ENCODE measurements around the gene MLPH.
A peak's percentile ranks its signal among the peaks of the same experiment; 100 is the strongest.
"Not testable (repeated sequence)": the region's sequence is repeated elsewhere in the genome, so short reads cannot be mapped to it uniquely, and the experiment has no call there.

The MLPH gene

GRCh38 chr2:237459226-237459625 lies 27.8 kb upstream of the MLPH start:
- DNase-seq = no peak

- no peak for DNase-seq
Observed at GRCh38 chr2:237459741-237460174, 27.3 kb upstream of the MLPH start.

DNA sequence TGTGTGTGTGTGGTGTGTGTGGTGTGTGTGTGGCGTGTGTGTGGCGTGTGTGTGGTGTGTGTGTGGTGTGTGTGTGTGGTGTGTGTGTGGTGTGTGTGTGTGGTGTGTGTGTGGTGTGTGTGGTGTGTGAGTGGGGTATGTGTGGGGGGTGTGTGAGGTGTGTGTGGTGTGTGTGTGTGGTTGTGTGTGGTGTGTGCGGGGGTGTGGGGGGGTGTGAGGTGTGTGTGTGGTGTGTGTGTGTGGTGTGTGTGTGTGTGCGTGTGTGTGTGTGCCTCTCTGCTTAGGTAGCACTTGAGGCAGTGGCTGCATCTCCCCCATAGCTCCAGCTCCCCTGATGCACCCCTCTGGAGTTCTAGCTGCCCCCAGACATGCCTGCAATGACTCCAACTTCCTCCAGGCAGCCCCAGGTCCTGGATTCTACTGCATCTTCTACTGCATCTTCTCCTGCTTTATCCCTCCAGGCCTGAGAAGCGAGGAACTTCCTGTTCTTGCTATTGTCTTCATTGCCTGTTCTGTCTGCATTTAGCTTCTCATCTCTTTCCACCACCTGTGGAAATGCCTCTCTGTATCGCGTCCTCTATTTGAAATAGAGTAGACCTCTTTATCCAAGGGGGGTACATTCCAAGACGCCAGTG lies 22.2 kb upstream of the MLPH start:
- DNase-seq = no peak

DNA sequence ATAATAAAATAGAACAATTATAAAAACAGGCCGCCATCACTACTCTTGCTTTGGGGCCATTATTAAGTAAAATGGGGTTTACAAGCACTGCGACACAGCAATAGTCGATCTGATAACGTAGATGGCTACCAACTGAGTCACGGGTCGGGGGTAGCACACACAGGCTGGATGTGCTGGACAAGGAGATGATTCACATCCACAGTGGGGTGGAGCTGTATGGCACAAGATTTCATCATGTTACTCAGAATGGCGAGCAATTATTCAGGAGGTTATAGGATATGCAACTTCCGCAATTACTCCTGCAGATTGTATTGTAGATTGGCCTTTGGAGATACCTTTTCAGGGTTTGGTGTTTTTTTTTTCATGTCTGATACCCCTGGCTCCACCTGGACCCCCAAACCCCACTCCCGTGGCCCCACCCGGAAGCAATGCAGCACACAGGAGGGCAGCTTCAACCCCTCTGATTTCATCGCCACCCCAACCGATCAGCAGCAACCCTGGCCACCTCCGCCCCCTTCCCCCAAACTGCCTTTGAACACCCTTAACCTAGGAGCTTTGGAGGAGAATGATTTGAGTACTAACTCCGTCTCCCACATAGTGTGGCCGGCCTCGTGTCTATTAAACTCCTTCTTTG lies 21.4 kb upstream of the MLPH start:
- DNase-seq = no peak

GRCh38 chr2:237466211-237466610 lies 20.8 kb upstream of the MLPH start:
- no peak for DNase-seq

GRCh38 chr2:237467447-237468179 lies 19.4 kb upstream of the MLPH start:
- DNase-seq = no peak

- DNase-seq = not testable (repeated sequence)
Observed at GRCh38 chr2:237469410-237469809, 17.6 kb upstream of the MLPH start.

DNA sequence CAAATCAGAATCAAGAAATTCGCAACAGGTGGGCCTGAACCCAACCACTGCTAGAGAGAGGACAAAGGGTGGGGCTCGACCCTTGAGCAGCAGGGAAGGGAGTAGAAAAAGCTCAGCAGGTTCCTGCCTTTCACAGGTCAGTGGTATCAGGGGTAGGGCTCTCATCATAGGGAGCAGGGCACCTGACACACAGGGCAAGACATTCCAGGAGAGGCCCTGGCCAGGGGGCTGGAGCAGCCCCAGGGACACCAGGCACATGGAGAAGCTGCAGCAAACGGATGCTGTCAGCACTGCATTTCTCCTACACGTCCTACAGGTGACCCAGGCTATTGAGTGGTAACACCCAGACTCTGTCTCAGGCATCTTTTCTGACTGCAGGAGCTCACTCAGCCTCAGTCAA lies 17.2 kb upstream of the MLPH start:
- DNase-seq = no peak

- DNase-seq = no peak
Observed at GRCh38 chr2:237470914-237471313, 16.1 kb upstream of the MLPH start.

GRCh38 chr2:237471438-237472186 lies 15.4 kb upstream of the MLPH start:
- peak; percentile 22 to 37 for DNase-seq

DNA sequence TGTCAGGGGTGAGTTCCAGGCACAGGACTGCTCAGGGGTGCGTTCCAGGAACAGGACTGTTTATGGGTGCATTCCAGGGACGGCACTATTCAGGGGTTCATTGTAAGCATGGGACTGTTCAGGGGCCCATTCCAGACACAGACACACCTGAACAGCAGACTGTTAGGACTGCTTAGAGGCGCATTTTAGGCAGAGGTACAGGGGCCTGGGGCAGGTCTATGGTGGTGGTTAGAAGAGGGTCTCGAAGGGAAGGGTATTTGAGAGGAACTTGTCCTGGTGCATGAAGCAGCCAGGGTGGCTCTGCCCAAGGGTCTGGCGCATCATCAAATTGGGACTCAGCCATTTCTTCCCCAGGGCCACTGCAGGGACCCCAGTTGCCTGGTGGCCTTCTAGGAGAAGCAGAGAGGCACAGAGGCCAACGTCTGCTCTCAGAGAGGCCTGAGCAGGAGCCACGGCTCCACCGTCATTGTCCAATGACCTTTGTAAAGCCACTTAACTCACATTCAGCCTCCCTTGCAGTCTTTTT lies 14.8 kb upstream of the MLPH start:
- no peak for DNase-seq

- DNase-seq = no peak
Observed at GRCh38 chr2:237472909-237473877, 13.9 kb upstream of the MLPH start.

DNA sequence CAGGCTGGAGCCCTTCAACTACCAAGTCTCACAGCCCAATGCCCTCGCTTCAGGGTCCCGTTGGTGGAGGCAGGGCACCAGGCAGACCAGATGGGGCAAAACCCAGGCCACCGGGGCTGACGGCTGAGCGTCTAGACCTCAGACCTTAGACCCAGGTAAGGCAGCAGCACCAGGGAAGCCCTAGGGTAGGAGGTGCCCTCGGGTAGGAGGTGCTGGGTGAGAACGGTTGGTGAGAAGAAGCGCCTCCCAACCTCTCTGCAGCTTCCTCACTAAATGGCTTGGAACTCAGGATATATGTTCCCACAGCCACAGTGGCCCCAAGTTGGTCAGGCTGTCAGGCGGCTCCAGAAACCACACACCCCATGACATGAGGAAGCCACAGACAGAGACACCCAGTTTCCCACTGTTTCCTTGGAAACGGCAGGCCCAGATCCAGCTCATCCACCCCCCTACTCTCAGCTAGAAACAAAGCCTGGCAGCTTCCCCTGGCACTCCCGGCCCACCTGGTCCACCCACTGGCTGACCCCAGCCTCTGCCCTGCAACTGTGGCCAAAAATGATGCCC lies 13.1 kb upstream of the MLPH start:
- no peak for DNase-seq

DNA sequence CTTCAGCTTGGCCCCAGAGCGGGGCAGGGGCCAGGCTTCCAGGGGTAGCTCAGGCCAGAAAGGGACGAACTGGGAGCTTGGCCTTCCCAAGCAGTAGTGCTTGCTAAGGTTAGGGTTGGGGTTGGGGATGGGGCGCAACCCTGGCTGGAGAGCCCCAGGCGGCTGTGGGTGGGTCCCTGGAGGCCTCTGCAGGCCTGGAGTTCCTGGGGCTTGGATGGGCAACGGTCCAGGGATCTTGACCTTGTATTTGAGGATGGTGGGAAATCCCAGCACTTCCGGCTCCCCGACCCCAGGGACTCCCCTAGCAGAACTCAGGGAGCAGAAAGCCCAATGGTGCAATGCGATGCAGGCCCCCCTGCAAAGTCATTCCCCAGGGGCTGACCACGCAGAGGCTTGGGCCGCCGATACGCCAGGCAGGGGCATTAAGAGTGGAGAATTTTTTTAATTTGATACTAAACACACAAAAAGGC lies 12.6 kb upstream of the MLPH start:
- no peak for DNase-seq

GRCh38 chr2:237474931-237475703 lies 11.9 kb upstream of the MLPH start:
- DNase-seq = peak; percentile 73 to 78

- DNase-seq = peak; percentile 51 to 67
Observed at GRCh38 chr2:237475704-237476141, 11.3 kb upstream of the MLPH start.

DNA sequence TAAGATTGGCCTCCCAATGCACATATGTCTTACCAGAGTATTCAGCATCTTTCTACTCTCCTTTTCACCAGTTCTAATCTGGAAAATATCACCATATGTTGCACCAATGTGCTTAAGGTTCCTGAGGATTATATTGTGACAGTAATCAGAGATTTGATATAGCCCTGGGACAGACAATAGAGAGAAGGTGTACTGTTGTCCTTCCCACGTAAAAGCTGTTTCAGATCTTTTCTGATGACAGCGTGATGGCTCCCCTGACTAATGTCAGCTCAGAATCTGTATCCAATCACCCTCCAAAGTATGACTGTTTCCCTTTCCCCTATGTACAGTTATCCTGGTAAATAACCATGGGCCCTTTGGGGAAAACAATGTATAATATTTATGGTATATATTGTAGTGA lies 9.0 kb upstream of the MLPH start:
- DNase-seq = no peak

DNA sequence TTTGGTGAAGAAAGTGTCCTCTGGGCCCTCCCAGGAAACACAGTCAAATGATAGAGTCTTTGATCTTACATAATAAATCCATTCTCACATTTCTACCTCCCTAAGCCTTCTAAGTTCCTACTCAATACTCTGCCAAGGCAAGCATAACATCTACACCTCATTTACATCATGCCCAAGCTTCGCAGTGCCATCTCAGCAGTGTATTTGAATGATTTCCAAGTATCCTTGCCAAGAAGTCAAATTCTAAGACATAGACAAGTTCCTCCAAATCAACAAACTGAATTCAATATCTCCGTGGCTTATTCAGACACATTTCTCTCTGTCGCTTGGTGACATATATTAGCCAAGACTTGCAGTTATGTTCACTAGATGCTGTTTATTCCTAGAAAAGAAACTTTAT lies 8.1 kb upstream of the MLPH start:
- no peak for DNase-seq

DNA sequence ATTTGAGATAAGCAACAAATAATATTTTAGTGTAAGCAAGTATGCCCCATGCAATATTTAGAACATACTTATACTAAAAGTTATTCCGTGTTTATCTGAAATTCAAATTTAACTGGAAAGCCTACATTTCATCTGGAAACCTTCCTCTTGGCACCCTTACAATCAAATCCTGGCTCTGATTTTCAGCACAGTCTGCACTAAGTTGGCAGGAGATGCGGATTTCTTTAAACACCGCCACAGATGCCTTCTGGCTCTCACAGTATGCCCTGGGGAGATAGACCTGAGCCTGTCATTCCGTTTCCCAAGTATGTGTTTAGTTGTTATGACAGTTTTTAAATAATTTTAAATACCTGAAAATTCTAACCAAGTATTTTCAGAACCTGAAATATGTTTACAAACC lies 7.3 kb upstream of the MLPH start:
- DNase-seq = no peak

- DNase-seq = no peak
Observed at GRCh38 chr2:237480556-237480955, 6.5 kb upstream of the MLPH start.
